Suprapubic skin (tissue), 4 donors: ENCODE measurements around the gene CACNA2D2. TPM values are rescaled to one million over a fixed set of nuclear protein-coding genes. Genes with fewer than 3 reads are reported as not detected.
A peak's percentile ranks its signal among the peaks of the same experiment; 100 is the strongest.

Experiments
- DNase-seq, 2 donors: peaks; one replicate each; pipeline ENCODE4 v3.0.0-alpha.2; 2019; ENCODE audit warnings: low spot score in 2 of 2
- H3K27ac ChIP-seq: fragments of 200-600 bp; sonication (generic); one replicate; pipeline ENCODE4 v1.5.1; 2019
- H3K27me3 ChIP-seq: fragments of 200-600 bp; sonication (generic); one replicate; pipeline ENCODE4 v1.5.1; 2019
- H3K36me3 ChIP-seq: fragments of 200-600 bp; sonication (generic); one replicate; pipeline ENCODE4 v1.5.1; 2019
- H3K4me1 ChIP-seq: fragments of 200-600 bp; sonication (generic); one replicate; pipeline ENCODE4 v1.5.1; 2019
- H3K4me3 ChIP-seq: fragments of 200-600 bp; sonication (generic); one replicate; pipeline ENCODE4 v1.5.1; 2019; ENCODE audit warnings: mild to moderate bottlenecking
- H3K9me3 ChIP-seq: fragments of 200-600 bp; sonication (generic); one replicate; pipeline ENCODE4 v1.5.1; 2019
- EP300 ChIP-seq: sonication (generic); formaldehyde crosslinking; IDR thresholded peaks from one replicate; pipeline ENCODE4 v1.6.1; 2017; ENCODE audit warnings: antibody characterized with exemption
- POLR2A ChIP-seq, 2 donors: fragments of 450-650 bp; IDR thresholded peaks; one replicate each; pipeline ENCODE4 v1.6.1; 2017; ENCODE audit warnings: antibody characterized with exemption in 2 of 2, mild to moderate bottlenecking in 2 of 2, moderate library complexity in 2 of 2
- POLR2AphosphoS5 ChIP-seq, 3 donors: sonication (generic); formaldehyde crosslinking; IDR thresholded peaks; one replicate each; pipeline ENCODE4 v1.6.1; 2017; ENCODE audit warnings: antibody characterized with exemption in 3 of 3
- WGBS: methylation state at CpG from one replicate; pipeline ENCODE4 v1.1.5; 2018; 5-methylcytosine and 5-hydroxymethylcytosine counted together
- total RNA-seq, 4 donors: library from RNA; depleted of rRNA; stranded (reverse); fragments of >200 nt; gene quantifications; one replicate each; pipeline ENCODE4 v1.1.0, GENCODE V29; 2016
- TF ChIP-seq, protein P1 (sequence below), 2 donors: fragments of 200-600 bp in 1 of 2; fragments of 450-650 bp in 1 of 2; sonication (generic) in 1 of 2; IDR thresholded peaks; one replicate each; pipeline ENCODE4 v1.5.1; 2016 to 2019; ENCODE audit warnings: antibody characterized with exemption in 2 of 2, mild to moderate bottlenecking in 1 of 2, moderate library complexity in 1 of 2

The CACNA2D2 gene
- total RNA-seq, 4 donors from 2014 or later = 1.4 to 5.6 (median 1.7) TPM

DNA sequence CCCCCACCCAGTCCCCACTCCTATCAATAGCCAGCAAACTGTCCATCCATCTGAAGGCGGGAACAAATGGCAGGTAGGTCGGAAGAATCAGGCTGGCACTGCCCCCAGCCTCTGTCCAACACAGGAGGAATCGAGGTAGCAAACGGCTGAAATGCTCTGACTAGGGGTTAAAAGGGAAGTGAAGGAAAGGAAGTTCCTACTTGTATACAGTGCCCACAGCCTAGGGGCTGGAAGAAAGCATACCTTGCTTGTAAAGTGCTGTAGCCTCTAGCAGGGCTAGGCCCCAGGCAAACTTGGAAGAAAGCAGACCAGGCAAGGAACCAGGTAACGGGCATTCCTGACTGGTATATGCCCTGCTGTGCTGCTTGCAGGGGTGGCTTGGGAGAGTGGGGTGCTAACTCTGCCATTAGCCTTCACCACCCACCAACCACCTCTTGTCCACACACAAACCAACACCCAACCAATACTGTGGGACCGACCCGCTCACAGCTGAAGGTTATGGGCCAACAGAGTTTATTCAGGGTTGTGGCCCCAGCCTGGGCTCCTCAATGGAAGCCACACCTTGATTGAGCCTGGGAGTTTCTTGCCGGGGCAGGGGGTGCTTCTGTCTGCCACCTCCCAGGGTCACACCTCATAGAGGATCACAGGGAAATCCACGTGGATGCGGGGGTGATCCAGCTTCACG is 177.8 kb downstream of the CACNA2D2 start:
- Histone ChIP-seq H3K27ac (no peak overlapping the region), H3K27me3 (no peaks in the 10 kb centered on the region), H3K36me3 (peaks cover 27% of the 10 kb centered on the region), H3K9me3 (no peaks in the 10 kb centered on the region), H3K4me1 (peaks cover 62% of the 10 kb centered on the region), H3K4me3 (no peak overlapping the region)
- TF ChIP-seq, protein P1, sequence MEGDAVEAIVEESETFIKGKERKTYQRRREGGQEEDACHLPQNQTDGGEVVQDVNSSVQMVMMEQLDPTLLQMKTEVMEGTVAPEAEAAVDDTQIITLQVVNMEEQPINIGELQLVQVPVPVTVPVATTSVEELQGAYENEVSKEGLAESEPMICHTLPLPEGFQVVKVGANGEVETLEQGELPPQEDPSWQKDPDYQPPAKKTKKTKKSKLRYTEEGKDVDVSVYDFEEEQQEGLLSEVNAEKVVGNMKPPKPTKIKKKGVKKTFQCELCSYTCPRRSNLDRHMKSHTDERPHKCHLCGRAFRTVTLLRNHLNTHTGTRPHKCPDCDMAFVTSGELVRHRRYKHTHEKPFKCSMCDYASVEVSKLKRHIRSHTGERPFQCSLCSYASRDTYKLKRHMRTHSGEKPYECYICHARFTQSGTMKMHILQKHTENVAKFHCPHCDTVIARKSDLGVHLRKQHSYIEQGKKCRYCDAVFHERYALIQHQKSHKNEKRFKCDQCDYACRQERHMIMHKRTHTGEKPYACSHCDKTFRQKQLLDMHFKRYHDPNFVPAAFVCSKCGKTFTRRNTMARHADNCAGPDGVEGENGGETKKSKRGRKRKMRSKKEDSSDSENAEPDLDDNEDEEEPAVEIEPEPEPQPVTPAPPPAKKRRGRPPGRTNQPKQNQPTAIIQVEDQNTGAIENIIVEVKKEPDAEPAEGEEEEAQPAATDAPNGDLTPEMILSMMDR (IDR thresholded peaks at IDR 0.05) = no peak
- TF ChIP-seq POLR2AphosphoS5 (IDR thresholded peaks at IDR 0.05) (no peak), EP300 (no peak), POLR2A (IDR thresholded peaks at IDR 0.05) (no peak)
- WGBS = 84% methylated on average over 11 of the region's 11 CpGs
- no peak for DNase-seq

DNA sequence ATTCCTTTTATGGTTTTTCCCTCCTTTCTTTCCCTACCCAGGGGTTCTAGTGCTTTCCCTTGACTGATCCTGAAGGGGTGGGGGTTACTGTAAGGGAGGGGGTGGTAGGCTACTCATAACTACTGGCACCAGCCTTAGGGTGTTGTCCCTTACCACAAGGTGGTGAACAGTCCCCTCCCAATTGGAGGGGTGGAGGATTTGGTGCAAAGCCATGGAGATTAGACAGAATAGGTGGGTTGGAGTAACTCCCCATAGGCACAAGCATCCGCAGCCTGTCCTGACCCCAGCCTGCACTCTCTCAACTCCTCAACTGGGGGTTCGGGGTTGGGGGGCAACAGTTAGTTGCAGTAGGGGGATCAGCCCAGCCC is 178.3 kb downstream of the CACNA2D2 start:
- Histone ChIP-seq H3K27ac (no peak overlapping the region), H3K4me1 (peaks cover 68% of the 10 kb centered on the region), H3K9me3 (no peaks in the 10 kb centered on the region), H3K4me3 (no peak overlapping the region), H3K27me3 (no peaks in the 10 kb centered on the region), H3K36me3 (peaks cover 22% of the 10 kb centered on the region)
- 57% methylated on average over 2 of the region's 2 CpGs for WGBS
- DNase-seq = no peak
- TF ChIP-seq POLR2A (IDR thresholded peaks at IDR 0.05) = no peak
- TF ChIP-seq, protein P1 (IDR thresholded peaks at IDR 0.05) = no peak

DNA sequence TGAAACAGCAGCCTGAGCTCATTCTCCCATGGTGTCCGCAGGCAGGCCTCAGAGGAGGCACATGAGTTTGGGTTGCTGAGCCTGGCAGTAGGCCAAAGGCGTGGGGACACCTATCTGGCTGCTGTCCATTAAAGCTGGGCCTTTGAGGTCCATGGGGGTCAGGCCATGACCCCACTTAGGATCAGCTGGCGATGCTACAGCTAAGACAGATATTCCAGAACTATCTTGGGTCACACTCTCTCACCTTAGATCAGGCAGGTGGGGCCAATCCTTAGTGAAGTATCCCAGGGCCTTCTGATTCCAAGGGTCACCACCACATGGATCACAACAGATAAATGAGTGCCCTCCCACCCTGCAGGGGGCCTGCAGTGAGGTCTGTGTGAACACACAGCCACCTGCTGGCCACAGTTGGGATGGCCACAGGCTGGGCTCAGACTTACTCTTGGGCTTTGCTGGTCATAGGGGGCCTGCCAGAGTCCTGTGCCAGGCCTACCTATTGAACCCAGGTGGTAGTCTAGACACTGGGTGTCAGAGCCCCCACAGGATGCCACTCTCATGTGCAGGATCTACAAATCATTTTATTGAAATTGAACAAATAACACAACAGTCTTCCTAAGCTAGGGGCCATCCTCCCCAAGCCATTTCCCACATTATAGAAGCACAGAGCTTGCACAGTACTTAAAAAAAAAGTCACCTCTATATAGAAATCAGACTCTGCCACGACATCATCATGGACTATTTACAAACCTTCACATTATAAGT is 178.9 kb downstream of the CACNA2D2 start:
- WGBS = 12% methylated on average over 1 of the region's 4 CpGs
- H3K27me3 ChIP-seq = no peaks in the 10 kb centered on the region
- no peak overlapping the region for H3K4me3 ChIP-seq
- H3K9me3 ChIP-seq = no peaks in the 10 kb centered on the region
- peaks cover 20% of the 10 kb centered on the region for H3K36me3 ChIP-seq
- TF ChIP-seq EP300 = no peak
- TF ChIP-seq POLR2A (IDR thresholded peaks at IDR 0.05) = no peak
- TF ChIP-seq POLR2AphosphoS5 (IDR thresholded peaks at IDR 0.05) = no peak
- TF ChIP-seq, protein P1 (IDR thresholded peaks at IDR 0.05) = peak; percentile 66 to 89
- peaks cover 74% of the 10 kb centered on the region for H3K4me1 ChIP-seq
- DNase-seq = peak in 1 of 2 donors; percentile 82
- H3K27ac ChIP-seq = peak overlapping the region; percentile 96

DNA sequence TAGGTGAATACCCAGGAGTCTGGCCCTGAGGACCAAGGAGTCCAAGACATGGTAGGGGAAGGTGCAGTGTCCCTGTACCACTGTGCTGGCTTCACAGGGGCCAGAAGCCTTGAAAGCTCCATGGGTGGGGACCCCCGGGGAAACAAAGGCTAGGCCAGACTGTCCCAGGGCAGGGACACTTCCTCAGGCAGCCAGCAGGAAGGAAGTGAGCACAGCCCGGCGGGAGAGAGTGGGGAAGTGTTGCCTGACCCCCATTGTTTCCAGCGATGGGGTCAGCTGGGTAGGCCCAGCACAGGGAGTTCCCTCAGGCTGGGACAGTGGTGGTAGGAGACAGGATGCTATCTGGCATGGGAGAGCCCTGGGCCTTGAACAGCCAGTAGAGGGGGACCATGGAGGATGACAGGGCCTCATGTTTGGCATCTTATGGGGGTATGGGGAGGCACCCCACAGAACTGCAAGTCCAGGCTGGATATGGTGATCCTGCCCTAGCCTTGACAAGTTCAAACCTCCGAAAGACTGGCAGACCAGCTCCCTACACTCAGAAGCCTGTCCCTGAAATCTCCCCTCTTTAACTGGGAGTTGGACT is 179.7 kb downstream of the CACNA2D2 start:
- no peaks in the 10 kb centered on the region for H3K27me3 ChIP-seq
- no peak for DNase-seq
- TF ChIP-seq, protein P1 (IDR thresholded peaks at IDR 0.05) = no peak
- peak in 1 of 3 donors; percentile 72 for TF ChIP-seq POLR2AphosphoS5 (IDR thresholded peaks at IDR 0.05)
- TF ChIP-seq POLR2A (IDR thresholded peaks at IDR 0.05) = no peak
- TF ChIP-seq EP300 = no peak
- peaks cover 21% of the 10 kb centered on the region for H3K36me3 ChIP-seq
- H3K27ac ChIP-seq = peak overlapping the region; percentile 96
- peaks cover 78% of the 10 kb centered on the region for H3K4me1 ChIP-seq
- no peak overlapping the region for H3K4me3 ChIP-seq
- no peaks in the 10 kb centered on the region for H3K9me3 ChIP-seq
- 58% methylated on average over 5 of the region's 5 CpGs for WGBS

DNA sequence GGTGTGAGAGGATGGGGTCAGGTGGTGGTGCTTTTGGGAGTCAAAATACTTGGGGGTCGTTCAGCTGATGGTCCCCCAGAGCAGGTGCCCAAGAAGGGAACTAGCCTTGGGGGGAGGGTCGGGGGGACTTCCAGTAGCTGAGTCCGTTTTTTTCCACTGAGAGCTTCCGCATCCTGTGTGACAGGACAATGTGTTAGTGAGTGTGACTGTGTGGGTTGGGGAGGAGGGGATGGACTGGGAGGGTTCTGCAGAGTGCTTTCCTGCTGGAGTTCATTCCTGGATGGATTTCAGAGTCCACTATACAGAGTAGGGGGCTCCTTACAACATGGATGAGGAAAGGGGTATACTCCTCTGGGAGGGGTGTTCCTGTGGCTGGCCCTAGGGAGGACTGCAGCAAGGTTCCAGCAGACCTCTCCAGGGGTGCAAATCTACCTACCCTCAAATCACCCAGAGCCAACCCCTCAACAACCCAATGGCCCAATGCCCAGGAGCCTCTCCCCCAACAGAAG is 180.3 kb downstream of the CACNA2D2 start:
- H3K27me3 ChIP-seq = no peaks in the 10 kb centered on the region
- TF ChIP-seq, protein P1 (IDR thresholded peaks at IDR 0.05) = no peak
- no peak for TF ChIP-seq EP300
- peaks cover 79% of the 10 kb centered on the region for H3K4me1 ChIP-seq
- peak overlapping the region; percentile 96 for H3K27ac ChIP-seq
- H3K9me3 ChIP-seq = no peaks in the 10 kb centered on the region
- WGBS = 31% methylated on average over 4 of the region's 4 CpGs
- no peak for DNase-seq
- peaks cover 27% of the 10 kb centered on the region for H3K36me3 ChIP-seq
- peak overlapping the region; percentile 93 for H3K4me3 ChIP-seq
